GM06990 (cell line): Measurements from ENCODE around the gene UROS.

Source experiments
- DNase-seq: peaks from one replicate; pipeline ENCODE4 v3.0.0-alpha.2; 2011; ENCODE audit not compliant: insufficient read length; ENCODE audit errors: extremely low read depth
- H3K27me3 ChIP-seq: replicated peaks from 2 replicates; pipeline ENCODE4 v1.6.0; 2011; ENCODE audit warnings: low read length; ENCODE audit not compliant: control insufficient read depth, insufficient read depth
- H3K36me3 ChIP-seq: 2 replicates; pipeline ENCODE4 v1.5.1; 2011; ENCODE audit warnings: low read length; ENCODE audit not compliant: control insufficient read depth, insufficient read depth
- H3K4me3 ChIP-seq: replicated peaks from 2 replicates; pipeline ENCODE4 v1.5.1; 2011; ENCODE audit warnings: low read depth, mild to moderate bottlenecking, control low read depth, low read length
- TF ChIP-seq, protein P1 (sequence below): IDR thresholded peaks from 2 replicates; pipeline ENCODE4 v1.5.1; 2011; ENCODE audit warnings: low read length, control low read depth, mild to moderate bottlenecking, inconsistent platforms; ENCODE audit not compliant: insufficient read depth, poor library complexity, severe bottlenecking

UROS gene

DNA sequence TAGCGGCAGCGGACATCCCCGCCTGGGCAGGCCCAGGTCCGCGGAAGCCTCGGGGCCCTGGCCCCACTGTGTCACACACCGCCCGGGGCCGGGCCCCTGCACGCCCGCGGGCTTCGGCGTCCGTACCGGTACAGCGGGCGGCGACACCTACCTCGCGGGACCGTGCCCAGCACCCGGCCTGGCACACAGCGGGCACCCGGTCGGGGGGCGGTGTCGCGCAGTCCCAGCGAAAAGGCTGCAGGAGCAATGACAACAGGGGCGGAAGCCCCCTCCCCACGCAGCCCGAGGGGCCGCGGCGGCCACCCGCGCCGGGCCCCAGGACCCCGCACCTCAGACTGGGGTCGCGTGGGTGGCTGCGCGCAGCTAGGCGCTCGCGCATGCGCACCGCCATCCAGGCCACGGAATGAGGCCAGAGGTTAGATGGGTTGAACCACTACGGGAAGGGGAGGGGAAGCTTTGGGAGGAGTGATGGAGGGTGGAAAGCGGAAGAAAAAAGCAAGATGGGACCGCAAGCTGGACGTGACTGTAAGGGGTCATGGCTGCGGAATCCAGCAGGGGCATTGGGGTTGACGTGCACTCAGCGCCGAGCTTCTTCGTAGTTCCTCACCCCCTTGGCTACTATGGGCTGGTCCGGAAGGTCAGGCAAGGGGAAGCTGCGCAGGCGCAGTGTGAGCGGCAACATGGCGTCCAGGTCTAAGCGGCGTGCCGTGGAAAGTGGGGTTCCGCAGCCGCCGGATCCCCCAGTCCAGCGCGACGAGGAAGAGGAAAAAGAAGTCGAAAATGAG, at the start of gene UROS, which contains the start of gene BCCIP:
TSS of gene UROS (minus strand) at position 381 of the 785 bp plus-strand sequence. CDS start 6,759 bp downstream, outside the sequence.
TSS of gene BCCIP (plus strand) at position 669 of the 785 bp plus-strand sequence. CDS start at position 681, 12 bp downstream.
- no peaks in the 10 kb centered on the region for H3K27me3 ChIP-seq
- DNase-seq = peak; percentile 92
- H3K4me3 ChIP-seq = peak within 1 kb of the TSS; percentile 91
- peaks cover 1% of the 10 kb centered on the region for H3K36me3 ChIP-seq
- TF ChIP-seq, protein P1, sequence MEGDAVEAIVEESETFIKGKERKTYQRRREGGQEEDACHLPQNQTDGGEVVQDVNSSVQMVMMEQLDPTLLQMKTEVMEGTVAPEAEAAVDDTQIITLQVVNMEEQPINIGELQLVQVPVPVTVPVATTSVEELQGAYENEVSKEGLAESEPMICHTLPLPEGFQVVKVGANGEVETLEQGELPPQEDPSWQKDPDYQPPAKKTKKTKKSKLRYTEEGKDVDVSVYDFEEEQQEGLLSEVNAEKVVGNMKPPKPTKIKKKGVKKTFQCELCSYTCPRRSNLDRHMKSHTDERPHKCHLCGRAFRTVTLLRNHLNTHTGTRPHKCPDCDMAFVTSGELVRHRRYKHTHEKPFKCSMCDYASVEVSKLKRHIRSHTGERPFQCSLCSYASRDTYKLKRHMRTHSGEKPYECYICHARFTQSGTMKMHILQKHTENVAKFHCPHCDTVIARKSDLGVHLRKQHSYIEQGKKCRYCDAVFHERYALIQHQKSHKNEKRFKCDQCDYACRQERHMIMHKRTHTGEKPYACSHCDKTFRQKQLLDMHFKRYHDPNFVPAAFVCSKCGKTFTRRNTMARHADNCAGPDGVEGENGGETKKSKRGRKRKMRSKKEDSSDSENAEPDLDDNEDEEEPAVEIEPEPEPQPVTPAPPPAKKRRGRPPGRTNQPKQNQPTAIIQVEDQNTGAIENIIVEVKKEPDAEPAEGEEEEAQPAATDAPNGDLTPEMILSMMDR = no peak

DNA sequence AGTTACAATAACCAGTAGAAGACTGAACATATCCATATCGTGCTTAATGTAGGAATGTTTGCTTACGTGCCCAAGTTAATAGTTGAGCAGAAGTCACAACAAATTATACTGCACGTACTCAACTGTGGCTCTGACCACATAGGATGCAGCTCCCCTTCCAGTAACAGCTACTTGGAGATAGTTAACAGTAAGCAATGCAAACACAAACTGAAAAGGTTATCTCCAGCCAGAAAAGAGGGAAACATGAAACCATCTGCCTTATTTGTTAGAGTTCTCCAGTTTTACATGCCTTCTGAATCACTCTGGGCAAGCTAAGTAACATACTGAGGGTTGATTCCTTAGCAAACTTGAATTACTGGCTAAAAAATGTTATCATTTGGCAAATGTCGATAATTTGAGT, 48.3 kb upstream of the UROS start:
- DNase-seq = no peak

DNA sequence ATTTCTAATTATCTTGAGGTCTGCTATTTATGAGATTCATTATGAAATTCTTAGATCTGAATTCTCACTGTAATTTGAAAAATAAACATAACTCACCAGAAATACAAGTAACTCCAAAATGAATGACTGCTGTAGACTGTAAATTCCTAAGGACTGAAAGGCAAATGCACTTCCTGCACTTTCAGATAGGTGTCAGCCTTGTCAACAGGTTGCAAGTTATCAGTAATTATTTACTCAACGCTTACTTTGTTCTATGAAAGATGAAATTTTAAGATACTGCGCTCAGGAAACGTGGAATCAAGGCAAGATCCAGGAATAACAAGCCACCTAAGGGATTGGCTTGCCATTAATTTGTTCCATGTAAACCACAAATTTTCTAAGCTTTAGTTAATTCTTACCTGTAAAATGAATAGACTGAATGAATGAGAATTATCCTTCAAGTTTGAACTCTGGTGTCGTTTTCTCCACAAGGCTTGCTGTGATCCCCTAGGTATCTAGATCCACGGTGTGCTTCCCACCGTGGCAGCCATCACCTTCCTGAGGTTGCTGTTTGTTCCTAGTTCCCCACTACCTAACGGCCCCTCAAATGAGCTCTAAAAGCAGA, 45.4 kb upstream of the UROS start:
- no peak for DNase-seq
- Histone ChIP-seq H3K36me3 (no peaks in the 10 kb centered on the region; the same call in 1 of the 2 replicates), H3K4me3 (no peak overlapping the region), H3K27me3 (no peaks in the 10 kb centered on the region)
- TF ChIP-seq, protein P1 = peak; percentile 83

More for the DNA sequence above, 48.3 kb upstream of the UROS start:
- TF ChIP-seq, protein P1 = no peak
- Histone ChIP-seq H3K27me3 (no peaks in the 10 kb centered on the region), H3K36me3 (no peaks in the 10 kb centered on the region), H3K4me3 (no peak overlapping the region)

DNA sequence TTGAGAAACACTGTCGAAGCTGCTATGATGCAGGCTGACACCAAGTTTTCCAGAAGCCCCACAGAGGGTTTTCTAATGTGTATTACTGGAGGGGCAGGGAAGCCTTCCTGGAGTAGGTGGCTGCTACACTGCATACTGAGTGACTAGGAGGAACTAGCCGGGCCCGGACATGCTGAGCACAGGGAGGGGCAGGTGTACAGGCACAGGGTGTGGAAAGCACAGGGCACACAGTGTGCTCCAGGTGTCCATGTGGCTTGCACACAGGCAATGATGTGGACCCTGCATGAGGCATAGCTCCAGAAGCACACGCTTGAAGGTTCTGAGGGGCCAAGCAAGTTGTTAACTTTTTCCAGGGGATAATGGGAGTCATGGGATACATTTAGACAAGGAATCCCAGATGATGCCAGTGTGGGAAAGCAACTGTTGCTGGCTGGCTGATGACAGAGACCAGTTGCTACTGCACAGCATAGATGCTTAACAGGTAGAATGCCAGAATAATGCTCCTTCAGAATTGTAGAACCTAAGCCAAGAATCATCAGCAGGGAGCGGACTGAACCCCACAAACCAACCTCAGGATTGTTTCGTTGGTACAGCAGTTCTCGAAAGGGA, 43.5 kb upstream of the UROS start:
- Histone ChIP-seq H3K36me3 (no peaks in the 10 kb centered on the region; the same call in 1 of the 2 replicates), H3K27me3 (no peaks in the 10 kb centered on the region), H3K4me3 (no peak overlapping the region)
- TF ChIP-seq, protein P1 = no peak
- DNase-seq = no peak

DNA sequence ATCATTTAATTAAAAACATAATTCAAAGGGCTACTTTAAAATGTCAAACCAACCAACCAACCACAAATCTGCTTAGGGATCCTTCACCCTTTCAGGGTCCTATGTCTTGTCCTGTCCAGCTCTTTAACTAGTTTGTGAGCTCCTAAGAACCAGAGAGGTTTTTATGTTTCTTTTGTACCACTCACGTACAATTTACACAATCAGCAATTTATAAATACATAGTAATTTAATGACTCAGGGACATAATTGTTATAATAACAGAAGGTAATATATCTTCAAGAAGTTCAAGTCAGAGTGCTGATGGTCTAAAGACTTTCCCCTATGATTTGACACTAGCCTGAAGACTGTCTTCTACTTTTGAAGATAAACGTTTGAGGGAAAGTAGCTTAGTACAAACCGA, 42.1 kb upstream of the UROS start:
- TF ChIP-seq, protein P1 = no peak
- Histone ChIP-seq H3K4me3 (no peak overlapping the region), H3K36me3 (no peaks in the 10 kb centered on the region; the same call in 1 of the 2 replicates), H3K27me3 (no peaks in the 10 kb centered on the region)
- DNase-seq = no peak
